PC-3 (cell line): Measurements from ENCODE around the gene LSMEM2. TPM values are rescaled to one million over a fixed set of nuclear protein-coding genes. Genes with fewer than 3 reads are reported as not detected.

Experiments used
- ATAC-seq: fragments of 200-7000 bp; cut with Tn5 transposase; 2 replicates; pipeline ENCODE4 v1.9.1; 2020; ENCODE audit warnings: mild to moderate bottlenecking, moderate library complexity
- BruUV-seq: library from RNA; stranded (reverse); fragments of 400-500 nt; replicated peaks from 2 replicates; lab custom pipeline; 2021; lab: Mats Ljungman, UMichigan
- CTCF ChIA-PET: fragments of 300-600 bp; sonication (Branson Sonifier 250); formaldehyde crosslinking; loops from one replicate; lab custom pipeline; 2022; ENCODE audit warnings: antibody characterized with exemption; lab: Charles Lee
- POLR2A ChIA-PET: fragments of 300-600 bp; sonication (Branson Sonifier 250); formaldehyde crosslinking; loops from one replicate; lab custom pipeline; 2022; ENCODE audit warnings: antibody characterized with exemption; ENCODE audit not compliant: unreplicated experiment; lab: Charles Lee
- DNase-seq: peaks from one replicate; pipeline ENCODE4 v3.0.0-alpha.2; 2015
- H2AFZ ChIP-seq: fragments of 300-600 bp; sonication (generic); 2 replicates; pipeline ENCODE4 v1.6.0; 2016; ENCODE audit warnings: antibody characterized with exemption, low read length
- H3F3A ChIP-seq: fragments of 300-600 bp; sonication (generic); one replicate; pipeline ENCODE4 v1.6.0; 2017; ENCODE audit warnings: antibody characterized with exemption, low read length, control low read depth, mild to moderate bottlenecking; ENCODE audit not compliant: unreplicated experiment
- H3K27ac ChIP-seq: fragments of 300-600 bp; sonication (generic); 2 replicates; pipeline ENCODE4 v1.5.1; 2016; ENCODE audit warnings: mild to moderate bottlenecking, low read length
- H3K27me3 ChIP-seq: fragments of 300-600 bp; sonication (generic); 2 replicates; pipeline ENCODE4 v1.6.1; 2016; ENCODE audit warnings: low read length, mixed read lengths
- H3K36me3 ChIP-seq: fragments of 300-600 bp; sonication (generic); 2 replicates; pipeline ENCODE4 v1.6.1; 2016; ENCODE audit warnings: low read depth, mixed run types, low read length, mixed read lengths
- H3K4me1 ChIP-seq: fragments of 300-600 bp; sonication (generic); 2 replicates; pipeline ENCODE4 v1.5.1; 2016; ENCODE audit warnings: low read length; ENCODE audit not compliant: insufficient read depth
- H3K4me2 ChIP-seq: fragments of 300-600 bp; sonication (generic); 2 replicates; pipeline ENCODE4 v1.6.0; 2016; ENCODE audit warnings: low read length
- H3K4me3 ChIP-seq: fragments of 300-600 bp; sonication (generic); 2 replicates; pipeline ENCODE4 v1.5.1; 2016; ENCODE audit warnings: mild to moderate bottlenecking, low read length, mixed read lengths
- H3K79me2 ChIP-seq: fragments of 300-600 bp; sonication (generic); 2 replicates; pipeline ENCODE4 v1.6.1; 2017; ENCODE audit warnings: low read length, mixed read lengths
- H3K9ac ChIP-seq: fragments of 300-600 bp; sonication (generic); 2 replicates; pipeline ENCODE4 v1.6.0; 2016; ENCODE audit warnings: mild to moderate bottlenecking, low read length
- H3K9me2 ChIP-seq: fragments of 300-600 bp; sonication (generic); replicated peaks from 2 replicates; pipeline ENCODE4 v1.6.1; 2016; ENCODE audit warnings: mixed run types, low read length, mixed read lengths
- H3K9me3 ChIP-seq: fragments of 300-600 bp; sonication (generic); 2 replicates; pipeline ENCODE4 v1.6.1; 2016; ENCODE audit warnings: low read length, mixed read lengths
- H4K20me1 ChIP-seq: fragments of 300-600 bp; sonication (generic); 2 replicates; pipeline ENCODE4 v1.6.1; 2016; ENCODE audit warnings: low read length, mixed read lengths
- CTCF ChIP-seq: fragments of 300-600 bp; sonication (generic); conservative IDR thresholded peaks from 2 replicates; pipeline ENCODE4 v1.5.1; 2017; ENCODE audit warnings: antibody characterized with exemption, low read depth, mild to moderate bottlenecking, low read length
- EZH2 ChIP-seq: fragments of 300-600 bp; sonication (generic); IDR thresholded peaks from one replicate; pipeline ENCODE4 v1.6.1; 2017; ENCODE audit warnings: antibody characterized with exemption, mild to moderate bottlenecking, low read length; ENCODE audit not compliant: unreplicated experiment
- EZH2phosphoT487 ChIP-seq: fragments of 300-600 bp; sonication (generic); IDR thresholded peaks from 2 replicates; pipeline ENCODE4 v1.6.1; 2018; ENCODE audit warnings: mild to moderate bottlenecking, antibody characterized with exemption, low read length, borderline replicate concordance
- intact Hi-C: fragments of 100-400 bp; cut with micrococcal nuclease; formaldehyde crosslinking; loops from 2 replicates; pipeline ENCODE4 v1.9.0; 2023
- total RNA-seq: library from RNA; depleted of rRNA; stranded (reverse); fragments of >200 nt; gene quantifications from 2 replicates; pipeline ENCODE4 v1.2.3, GENCODE V29; 2014

The LSMEM2 gene
- total RNA-seq, 1 experiment from 2014 or later = not detected

DNA sequence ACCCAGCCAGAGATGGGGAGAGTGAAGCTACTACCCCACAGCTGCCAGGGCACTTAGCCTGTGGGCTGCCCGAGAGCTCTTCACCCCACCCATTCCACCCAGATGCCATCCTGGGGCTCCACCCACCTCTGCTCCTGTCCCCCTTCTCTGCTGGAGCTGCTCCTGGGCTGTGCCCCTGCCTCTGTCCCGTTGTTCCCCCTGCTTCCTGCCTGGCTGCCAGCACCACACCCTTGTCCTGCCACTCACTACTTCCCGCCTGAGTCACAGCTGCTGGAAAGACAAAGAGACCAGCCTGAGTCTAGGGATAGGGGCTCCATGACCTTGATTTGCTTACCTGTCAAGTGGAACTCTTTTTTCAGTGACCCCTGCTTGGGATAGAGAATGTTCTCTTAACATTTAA is 30.5 kb upstream of the LSMEM2 start:
- peaks cover 5% of the 10 kb centered on the region for H3F3A ChIP-seq
- H3K9ac ChIP-seq = peak overlapping the region; percentile 36
- H3K9me2 ChIP-seq = no peaks in the 10 kb centered on the region
- H3K27me3 ChIP-seq = no peaks in the 10 kb centered on the region
- ATAC-seq (peak; percentile 53), DNase-seq (peak; percentile 81)
- H3K4me1 ChIP-seq = peaks cover 59% of the 10 kb centered on the region
- H3K36me3 ChIP-seq = peaks cover 7% of the 10 kb centered on the region; the same call in 1 of the 2 replicates
- H3K79me2 ChIP-seq = peaks cover 88% of the 10 kb centered on the region
- TF ChIP-seq EZH2phosphoT487 (no peak), CTCF (no peak), EZH2 (no peak)
- H4K20me1 ChIP-seq = 0 out of 2 replicates have a peak, but pooled peaks cover 7% of the 10 kb centered on the region
- intact Hi-C loops = no loop called here
- no peaks in the 10 kb centered on the region for H3K9me3 ChIP-seq
- H2AFZ ChIP-seq = no peak overlapping the region
- no TSS peak for BruUV-seq
- ChIA-PET POLR2A (interaction anchor here (0.6 kb wide), 1 partner anchor 29 kb away, joined by 3 read pairs; no protein-coding TSS in a partner anchor), CTCF (interaction anchor here (1.0 kb wide), 1 partner anchor 53 kb away, joined by 4 read pairs; no protein-coding TSS in a partner anchor)
- H3K27ac ChIP-seq = peak overlapping the region; percentile 78
- no peak overlapping the region for H3K4me3 ChIP-seq
- H3K4me2 ChIP-seq = peak overlapping the region; percentile 40

- BruUV-seq = no TSS peak
- Histone ChIP-seq H4K20me1 (0 out of 2 replicates have a peak, but pooled peaks cover 7% of the 10 kb centered on the region), H3K9me2 (no peaks in the 10 kb centered on the region), H3K4me1 (peaks cover 59% of the 10 kb centered on the region), H3K4me3 (no peak overlapping the region), H3K9ac (no peak overlapping the region), H2AFZ (no peak overlapping the region), H3K4me2 (no peak overlapping the region), H3F3A (peaks cover 5% of the 10 kb centered on the region), H3K79me2 (peaks cover 80% of the 10 kb centered on the region), H3K9me3 (no peaks in the 10 kb centered on the region), H3K36me3 (peaks cover 4% of the 10 kb centered on the region; the same call in 1 of the 2 replicates), H3K27me3 (no peaks in the 10 kb centered on the region), H3K27ac (peak overlapping the region; percentile 78; the same call in 1 of the 2 replicates)
- ChIA-PET POLR2A (no interaction called here), CTCF (no interaction called here)
- intact Hi-C loops = no loop called here
- no peak for DNase-seq
- ATAC-seq = no peak
- no peak for TF ChIP-seq EZH2
- TF ChIP-seq CTCF = no peak
- no peak for TF ChIP-seq EZH2phosphoT487
Observed at GRCh38 chr3:50249457-50249856, 29.4 kb upstream of the LSMEM2 start.

DNA sequence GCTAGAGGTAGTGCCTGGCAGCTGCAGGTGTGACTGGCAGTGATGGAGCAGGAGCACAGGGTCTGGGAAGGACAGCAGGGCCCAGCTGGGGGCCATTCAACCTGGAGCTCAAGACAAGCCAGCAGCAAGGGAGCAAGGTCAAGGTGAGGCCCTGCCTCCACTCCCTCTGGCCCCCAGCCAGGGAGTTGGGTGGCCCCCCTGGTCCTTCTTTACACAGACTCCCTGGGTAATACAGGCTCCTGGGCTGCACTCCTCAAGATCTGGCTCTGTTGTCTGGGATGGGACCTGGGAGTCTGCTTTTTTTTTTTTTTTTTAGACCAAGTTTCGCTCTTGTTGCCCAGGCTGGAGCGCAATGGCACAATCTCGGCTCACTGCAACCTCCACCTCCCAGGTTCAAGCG is 28.4 kb upstream of the LSMEM2 start:
- BruUV-seq = no TSS peak
- H3K9me3 ChIP-seq = no peaks in the 10 kb centered on the region
- peaks cover 5% of the 10 kb centered on the region for H3F3A ChIP-seq
- peaks cover 4% of the 10 kb centered on the region; the same call in 1 of the 2 replicates for H3K36me3 ChIP-seq
- intact Hi-C loops = no loop called here
- ATAC-seq = no peak
- H3K4me3 ChIP-seq = no peak overlapping the region
- ChIA-PET CTCF (interaction anchor here (0.6 to 1.4 kb wide), 3 partner anchors 10 to 24 kb away, joined by 3 to 4 read pairs (median 4); partner anchors contain the start of gene GNAI2), POLR2A (no interaction called here)
- peaks cover 57% of the 10 kb centered on the region for H3K4me1 ChIP-seq
- no peaks in the 10 kb centered on the region for H3K9me2 ChIP-seq
- no peak overlapping the region for H3K4me2 ChIP-seq
- no peak overlapping the region for H3K9ac ChIP-seq
- H2AFZ ChIP-seq = no peak overlapping the region
- H3K27me3 ChIP-seq = no peaks in the 10 kb centered on the region
- H3K79me2 ChIP-seq = peaks cover 71% of the 10 kb centered on the region
- TF ChIP-seq CTCF (no peak), EZH2phosphoT487 (no peak), EZH2 (no peak)
- 0 out of 2 replicates have a peak, but pooled peaks cover 7% of the 10 kb centered on the region for H4K20me1 ChIP-seq
- peak overlapping the region; percentile 58 for H3K27ac ChIP-seq
- no peak for DNase-seq
